C4-2B (cell line): ENCODE measurements around the gene OAS3.
"Not testable (repeated sequence)": the region's sequence is repeated elsewhere in the genome, so short reads cannot be mapped to it uniquely, and the experiment has no call there.

Experiments
- H3K27ac ChIP-seq: fragments of 450-650 bp; 2 replicates; pipeline ENCODE4 v1.5.1; 2017
- ZFX ChIP-seq: fragments of 450-650 bp; IDR thresholded peaks from 2 replicates; pipeline ENCODE4 v1.6.1; 2017
- TF ChIP-seq, protein P1 (sequence below): fragments of 450-650 bp; conservative IDR thresholded peaks from 2 replicates; pipeline ENCODE4 v1.5.1; 2017; ENCODE audit warnings: mild to moderate bottlenecking

OAS3 gene

DNA sequence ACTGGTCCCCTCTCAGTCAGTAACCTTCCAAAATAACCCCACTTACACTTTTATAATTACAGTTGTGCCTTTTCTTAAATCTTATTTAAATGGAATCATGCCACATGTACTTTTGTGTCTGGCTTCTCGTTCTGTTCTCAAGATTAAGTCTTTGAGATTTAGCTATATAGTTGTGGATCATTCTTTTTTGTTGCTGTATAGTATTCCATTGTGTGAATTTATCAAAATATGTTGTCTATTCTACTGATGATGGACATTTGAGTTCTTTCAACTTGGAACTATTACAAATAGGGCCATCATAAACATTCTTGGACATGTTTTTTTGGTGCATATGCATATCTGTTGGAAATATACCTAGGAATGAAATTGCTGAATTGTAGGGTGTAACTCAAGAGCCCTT, 9.0 kb downstream of the OAS3 start:
- no peak for TF ChIP-seq ZFX
- no peak overlapping the region for H3K27ac ChIP-seq

DNA sequence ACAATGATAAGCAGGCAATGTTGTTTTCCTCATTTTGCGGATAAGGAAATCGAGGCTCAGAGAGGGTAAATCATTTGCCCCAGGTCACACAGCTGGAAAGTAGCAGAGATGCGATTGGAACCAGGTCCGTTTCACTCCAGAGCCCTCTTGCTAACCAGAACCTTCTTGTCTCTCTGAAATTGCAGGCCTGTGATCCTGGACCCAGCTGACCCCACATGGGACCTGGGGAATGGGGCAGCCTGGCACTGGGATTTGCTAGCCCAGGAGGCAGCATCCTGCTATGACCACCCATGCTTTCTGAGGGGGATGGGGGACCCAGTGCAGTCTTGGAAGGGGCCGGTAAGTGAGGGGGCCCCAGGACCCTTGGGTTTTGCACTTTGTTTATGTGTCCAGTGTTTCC, 9.5 kb downstream of the OAS3 start:
- TF ChIP-seq, protein P1, sequence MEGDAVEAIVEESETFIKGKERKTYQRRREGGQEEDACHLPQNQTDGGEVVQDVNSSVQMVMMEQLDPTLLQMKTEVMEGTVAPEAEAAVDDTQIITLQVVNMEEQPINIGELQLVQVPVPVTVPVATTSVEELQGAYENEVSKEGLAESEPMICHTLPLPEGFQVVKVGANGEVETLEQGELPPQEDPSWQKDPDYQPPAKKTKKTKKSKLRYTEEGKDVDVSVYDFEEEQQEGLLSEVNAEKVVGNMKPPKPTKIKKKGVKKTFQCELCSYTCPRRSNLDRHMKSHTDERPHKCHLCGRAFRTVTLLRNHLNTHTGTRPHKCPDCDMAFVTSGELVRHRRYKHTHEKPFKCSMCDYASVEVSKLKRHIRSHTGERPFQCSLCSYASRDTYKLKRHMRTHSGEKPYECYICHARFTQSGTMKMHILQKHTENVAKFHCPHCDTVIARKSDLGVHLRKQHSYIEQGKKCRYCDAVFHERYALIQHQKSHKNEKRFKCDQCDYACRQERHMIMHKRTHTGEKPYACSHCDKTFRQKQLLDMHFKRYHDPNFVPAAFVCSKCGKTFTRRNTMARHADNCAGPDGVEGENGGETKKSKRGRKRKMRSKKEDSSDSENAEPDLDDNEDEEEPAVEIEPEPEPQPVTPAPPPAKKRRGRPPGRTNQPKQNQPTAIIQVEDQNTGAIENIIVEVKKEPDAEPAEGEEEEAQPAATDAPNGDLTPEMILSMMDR = no peak
- TF ChIP-seq ZFX = no peak
- H3K27ac ChIP-seq = no peak overlapping the region

DNA sequence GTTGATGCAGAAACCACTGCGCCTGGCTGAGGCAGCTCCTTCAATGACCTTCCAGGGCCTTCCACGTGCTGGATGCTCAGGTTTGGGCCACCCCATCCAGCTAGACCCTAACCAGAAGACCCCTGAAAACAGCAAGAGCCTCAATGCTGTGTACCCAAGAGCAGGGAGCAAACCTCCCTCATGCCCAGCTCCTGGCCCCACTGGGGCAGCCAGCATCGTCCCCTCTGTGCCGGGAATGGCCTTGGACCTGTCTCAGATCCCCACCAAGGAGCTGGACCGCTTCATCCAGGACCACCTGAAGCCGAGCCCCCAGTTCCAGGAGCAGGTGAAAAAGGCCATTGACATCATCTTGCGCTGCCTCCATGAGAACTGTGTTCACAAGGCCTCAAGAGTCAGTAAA, 10.5 kb downstream of the OAS3 start:
- H3K27ac ChIP-seq = no peak overlapping the region
- TF ChIP-seq, protein P1 = no peak
- no peak for TF ChIP-seq ZFX

DNA sequence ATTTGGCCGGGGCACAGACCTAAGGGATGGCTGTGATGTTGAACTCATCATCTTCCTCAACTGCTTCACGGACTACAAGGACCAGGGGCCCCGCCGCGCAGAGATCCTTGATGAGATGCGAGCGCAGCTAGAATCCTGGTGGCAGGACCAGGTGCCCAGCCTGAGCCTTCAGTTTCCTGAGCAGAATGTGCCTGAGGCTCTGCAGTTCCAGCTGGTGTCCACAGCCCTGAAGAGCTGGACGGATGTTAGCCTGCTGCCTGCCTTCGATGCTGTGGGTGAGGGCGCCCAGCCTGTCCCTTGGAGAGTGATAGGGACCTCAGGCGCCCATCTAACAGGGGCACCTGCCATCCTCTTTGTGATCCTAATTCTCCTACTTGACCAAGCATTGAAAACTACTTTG, 12.4 kb downstream of the OAS3 start:
- TF ChIP-seq ZFX = no peak
- TF ChIP-seq, protein P1 = no peak
- H3K27ac ChIP-seq = no peak overlapping the region

DNA sequence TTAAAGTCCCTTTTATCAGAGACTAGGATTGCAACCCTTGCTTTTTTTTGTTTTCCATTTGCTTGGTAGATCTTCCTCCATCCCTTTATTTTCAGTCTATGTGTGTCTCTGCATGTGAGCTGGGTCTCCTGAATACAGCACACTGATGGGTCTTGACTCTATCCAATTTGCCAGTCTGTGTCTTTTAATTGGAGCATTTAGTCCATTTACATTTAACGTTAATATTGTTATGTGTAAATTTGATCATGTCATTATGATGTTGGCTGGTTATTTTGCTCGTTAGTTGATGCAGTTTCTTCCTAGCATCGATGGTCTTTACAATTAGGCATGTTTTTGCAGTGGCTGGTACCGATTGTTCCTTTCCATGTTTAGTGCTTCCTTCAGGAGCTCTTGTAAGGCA, 18.9 kb downstream of the OAS3 start:
- H3K27ac ChIP-seq = not testable (repeated sequence)

DNA sequence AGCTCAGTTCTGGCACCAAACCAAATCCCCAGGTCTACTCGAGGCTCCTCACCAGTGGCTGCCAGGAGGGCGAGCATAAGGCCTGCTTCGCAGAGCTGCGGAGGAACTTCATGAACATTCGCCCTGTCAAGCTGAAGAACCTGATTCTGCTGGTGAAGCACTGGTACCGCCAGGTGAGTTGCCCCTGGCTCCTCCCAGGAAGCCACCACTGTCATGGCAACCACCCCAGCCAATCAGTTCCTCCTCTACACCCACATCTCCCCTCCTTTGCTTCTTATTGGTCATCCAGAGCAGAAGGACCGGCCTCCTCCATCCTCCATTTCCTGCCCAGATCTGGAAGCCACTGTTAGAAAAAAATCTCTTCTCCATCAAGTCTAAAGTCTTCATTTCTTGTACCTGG, 22.8 kb downstream of the OAS3 start:
- TF ChIP-seq, protein P1 = no peak
- no peak for TF ChIP-seq ZFX

DNA sequence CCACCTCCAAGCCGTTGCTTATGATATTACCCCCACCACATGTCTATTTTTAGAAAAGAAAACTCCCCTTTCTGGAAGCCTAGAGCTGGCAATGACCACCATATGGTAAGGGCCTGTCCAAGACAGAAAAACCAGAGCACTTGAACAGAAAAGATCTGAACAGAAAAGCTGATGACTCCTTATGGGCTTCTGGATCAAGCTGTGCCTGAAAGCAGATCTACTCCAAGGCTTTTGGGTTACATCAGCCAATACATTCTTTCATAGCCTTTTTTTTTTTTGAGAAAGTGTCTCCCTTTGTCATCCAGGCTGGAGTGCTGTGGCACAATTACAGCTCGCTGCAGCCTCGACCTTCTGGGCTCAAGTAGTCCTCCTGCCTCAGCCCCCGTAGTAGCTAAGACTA, 23.3 kb downstream of the OAS3 start:
- H3K27ac ChIP-seq = no peak overlapping the region
- TF ChIP-seq, protein P1 = no peak
- no peak for TF ChIP-seq ZFX

More for the DNA sequence above, 22.8 kb downstream of the OAS3 start:
- H3K27ac ChIP-seq = no peak overlapping the region

DNA sequence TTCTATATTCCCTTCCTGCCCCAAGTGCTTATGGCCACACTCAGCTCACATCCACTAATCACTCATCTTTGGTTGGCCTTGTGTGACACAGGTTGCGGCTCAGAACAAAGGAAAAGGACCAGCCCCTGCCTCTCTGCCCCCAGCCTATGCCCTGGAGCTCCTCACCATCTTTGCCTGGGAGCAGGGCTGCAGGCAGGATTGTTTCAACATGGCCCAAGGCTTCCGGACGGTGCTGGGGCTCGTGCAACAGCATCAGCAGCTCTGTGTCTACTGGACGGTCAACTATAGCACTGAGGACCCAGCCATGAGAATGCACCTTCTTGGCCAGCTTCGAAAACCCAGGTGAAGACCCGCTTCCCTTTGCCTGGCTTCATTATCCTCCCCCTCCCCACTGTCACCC, 24.3 kb downstream of the OAS3 start:
- TF ChIP-seq ZFX = no peak
- TF ChIP-seq, protein P1 = no peak
- H3K27ac ChIP-seq = no peak overlapping the region
